IMR-90 (cell line): Measurements from ENCODE around the gene PYGO2. TPM values are rescaled to one million over a fixed set of nuclear protein-coding genes. Genes with fewer than 3 reads are reported as not detected.

Source experiments
- ATAC-seq: fragments of 200-7000 bp; cut with Tn5 transposase; 2 replicates; pipeline ENCODE4 v1.9.1; 2020; ENCODE audit warnings: low read depth, mild to moderate bottlenecking, moderate library complexity
- BruUV-seq: library from RNA; stranded (reverse); fragments of 400-500 nt; replicated peaks from 2 replicates; lab custom pipeline; 2021; lab: Mats Ljungman, UMichigan
- CTCF ChIA-PET: fragments of 300-600 bp; formaldehyde crosslinking; extraction: SDS; loops from one replicate; lab custom pipeline; 2021; ENCODE audit warnings: antibody characterized with exemption; lab: Yijun Ruan, JAX
- POLR2A ChIA-PET: fragments of 300-600 bp; sonication (Branson Sonifier 250); formaldehyde crosslinking; loops from one replicate; lab custom pipeline; 2022; ENCODE audit warnings: antibody characterized with exemption; ENCODE audit not compliant: unreplicated experiment; lab: Charles Lee
- DNase-seq: peaks from one replicate; pipeline ENCODE4 v3.0.0; 2013
- H2AFZ ChIP-seq: replicated peaks from 2 replicates; pipeline ENCODE3; 2013; ENCODE audit warnings: low read length, mild to moderate bottlenecking; ENCODE audit not compliant: poor library complexity
- H2AK5ac ChIP-seq: 2 replicates; pipeline ENCODE4 v1.6.1; 2013; ENCODE audit warnings: low read depth, low read length, inconsistent platforms
- H2AK9ac ChIP-seq: replicated peaks from 2 replicates; pipeline ENCODE3; 2013; ENCODE audit warnings: mild to moderate bottlenecking, low read depth, low read length, moderate library complexity; ENCODE audit not compliant: poor library complexity
- H2BK120ac ChIP-seq: 2 replicates; pipeline ENCODE4 v1.6.1; 2013; ENCODE audit warnings: low read depth, low read length, inconsistent platforms
- H2BK15ac ChIP-seq: 3 replicates; pipeline ENCODE4 v1.6.1; 2013; ENCODE audit warnings: low read depth, low read length, inconsistent platforms
- H2BK20ac ChIP-seq: 2 replicates; pipeline ENCODE4 v1.6.1; 2013; ENCODE audit warnings: low read depth, mild to moderate bottlenecking, inconsistent platforms, low read length, moderate library complexity
- H2BK5ac ChIP-seq: 2 replicates; pipeline ENCODE4 v1.6.1; 2013; ENCODE audit warnings: mild to moderate bottlenecking, low read depth, low read length, inconsistent platforms; ENCODE audit not compliant: poor library complexity, severe bottlenecking
- H3K14ac ChIP-seq: replicated peaks from 2 replicates; pipeline ENCODE4 v1.6.1; 2013; ENCODE audit warnings: low read depth, low read length, inconsistent platforms
- H3K18ac ChIP-seq: 2 replicates; pipeline ENCODE4 v1.6.1; 2013; ENCODE audit warnings: low read depth, low read length, control low read depth
- H3K23ac ChIP-seq: 2 replicates; pipeline ENCODE4 v1.6.1; 2013; ENCODE audit warnings: low read depth, low read length, inconsistent platforms
- H3K27ac ChIP-seq: 2 replicates; pipeline ENCODE4 v1.5.1; 2013; ENCODE audit warnings: mild to moderate bottlenecking, control low read depth, low read length; ENCODE audit not compliant: insufficient read depth
- H3K27me3 ChIP-seq: 2 replicates; pipeline ENCODE4 v1.6.1; 2013; ENCODE audit warnings: low read length; ENCODE audit not compliant: control insufficient read depth, insufficient read depth
- H3K36me3 ChIP-seq: 2 replicates; pipeline ENCODE4 v1.6.1; 2013; ENCODE audit warnings: low read length, mixed read lengths; ENCODE audit not compliant: control insufficient read depth, insufficient read depth
- H3K4ac ChIP-seq: 2 replicates; pipeline ENCODE4 v1.6.1; 2013; ENCODE audit warnings: low read depth, low read length, inconsistent platforms
- H3K4me1 ChIP-seq: 2 replicates; pipeline ENCODE4 v1.6.1; 2013; ENCODE audit warnings: low read length, mixed read lengths; ENCODE audit not compliant: control insufficient read depth, insufficient read depth
- H3K4me2 ChIP-seq: 2 replicates; pipeline ENCODE4 v1.6.1; 2013; ENCODE audit warnings: low read depth, mild to moderate bottlenecking, control low read depth, low read length, moderate library complexity
- H3K4me3 ChIP-seq: 2 replicates; pipeline ENCODE4 v1.5.1; 2013; ENCODE audit warnings: low read depth, mild to moderate bottlenecking, control low read depth, low read length, moderate library complexity; ENCODE audit not compliant: insufficient read depth
- H3K56ac ChIP-seq: 2 replicates; pipeline ENCODE4 v1.6.1; 2013; ENCODE audit warnings: low read length, inconsistent platforms; ENCODE audit not compliant: insufficient read depth; ENCODE audit errors: extremely low read depth
- H3K79me1 ChIP-seq, 2 experiments: 2 replicates each; pipeline ENCODE4 v1.6.1; 2013; ENCODE audit warnings: low read length in 2 of 2, inconsistent platforms in 1 of 2, low read depth in 1 of 2
- H3K9ac ChIP-seq: 2 replicates; pipeline ENCODE4 v1.6.1; 2013; ENCODE audit warnings: low read depth, low read length, control low read depth
- H3K9me1 ChIP-seq: 2 replicates; pipeline ENCODE4 v1.6.1; 2013; ENCODE audit warnings: low read length, inconsistent platforms; ENCODE audit not compliant: insufficient read depth
- H3K9me3 ChIP-seq: 2 replicates; pipeline ENCODE4 v1.6.1; 2013; ENCODE audit warnings: low read length; ENCODE audit not compliant: control insufficient read depth, insufficient read depth
- H4K20me1 ChIP-seq: 2 replicates; pipeline ENCODE4 v1.6.1; 2013; ENCODE audit warnings: low read length, inconsistent platforms; ENCODE audit not compliant: insufficient read depth
- H4K5ac ChIP-seq: 2 replicates; pipeline ENCODE4 v1.6.1; 2013; ENCODE audit warnings: mild to moderate bottlenecking, low read depth, low read length, control low read depth
- H4K8ac ChIP-seq, 2 experiments: 2 replicates each; pipeline ENCODE4 v1.6.1; 2013; ENCODE audit warnings: low read depth in 2 of 2, low read length in 2 of 2, control low read depth in 1 of 2, inconsistent platforms in 1 of 2
- H4K91ac ChIP-seq: 2 replicates; pipeline ENCODE4 v1.6.1; 2013; ENCODE audit warnings: low read depth, low read length, inconsistent platforms; ENCODE audit not compliant: insufficient read depth
- CEBPB ChIP-seq: IDR thresholded peaks from 2 replicates; pipeline ENCODE4 v1.6.1; 2012; ENCODE audit warnings: low read depth, low read length, improper control_type of control experiment
- CHD1 ChIP-seq: IDR thresholded peaks from 2 replicates; pipeline ENCODE4 v1.6.1; 2012; ENCODE audit warnings: low read depth, low read length, improper control_type of control experiment
- FOS ChIP-seq: fragments of 150-350 bp; IDR thresholded peaks from 2 replicates; pipeline ENCODE4 v1.6.1; 2016; ENCODE audit warnings: low read depth, low read length
- MAFK ChIP-seq: IDR thresholded peaks from 2 replicates; pipeline ENCODE4 v1.6.1; 2012; ENCODE audit warnings: low read depth, low read length, improper control_type of control experiment
- MXI1 ChIP-seq: IDR thresholded peaks from 2 replicates; pipeline ENCODE4 v1.6.1; 2012; ENCODE audit warnings: low read depth, mild to moderate bottlenecking, low read length, moderate library complexity, borderline replicate concordance
- RCOR1 ChIP-seq: IDR thresholded peaks from 2 replicates; pipeline ENCODE4 v1.6.1; 2012; ENCODE audit warnings: mild to moderate bottlenecking, low read length, improper control_type of control experiment; ENCODE audit not compliant: insufficient replicate concordance
- WGBS, 2 experiments: methylation state at CpG; one replicate each; pipeline versions ENCODE4 v1.1.5 to v1.1.7; 2013; ENCODE audit warnings: missing lambda C conversion rate in 2 of 2; ENCODE audit not compliant: insufficient read length in 1 of 2; ENCODE audit errors: extremely low coverage in 2 of 2; 5-methylcytosine and 5-hydroxymethylcytosine counted together
- dilution Hi-C: fragments of 300-500 bp; cut with HindIII; formaldehyde crosslinking; loops from one replicate; pipeline ENCODE4 v1.14.3; 2018; ENCODE audit warnings: low sequenced_read_pairs; ENCODE audit not compliant: unreplicated experiment
- in situ Hi-C: fragments of 300-500 bp; cut with MboI; formaldehyde crosslinking; loops from 3 replicates; pipeline ENCODE4 v1.14.3; 2019; ENCODE audit warnings: low sequenced_read_pairs, inconsistent platforms, mixed read lengths
- intact Hi-C: fragments of 100-400 bp; cut with micrococcal nuclease; formaldehyde crosslinking; loops from 2 replicates; pipeline ENCODE4 v1.10.0; 2022
- polyA plus RNA-seq, 3 experiments: library from polyadenylated mRNA; depleted of rRNA; stranded (reverse); fragments of >200 nt; gene quantifications; 2 replicates each; pipeline ENCODE4 v1.2.3, GENCODE V29; 2012; ENCODE audit warnings: low replicate concordance in 1 of 3
- total RNA-seq: library from RNA; depleted of rRNA; stranded (reverse); fragments of >200 nt; gene quantifications from 2 replicates; pipeline ENCODE4 v1.2.3, GENCODE V29; 2012

Gene PYGO2
- total and polyA plus RNA-seq, 2 of the 4 experiments (the other 2 are of a cell fraction): 5.4 to 14.8 TPM

- TF ChIP-seq RCOR1 (no peak), MAFK (no peak), MXI1 (no peak), CHD1 (no peak)
Observed at GRCh38 chr1:155007251-155007828, 45.8 kb upstream of the PYGO2 start (continued).

GRCh38 chr1:155006601-155007101 is 45.1 kb upstream of the PYGO2 start:
- H2BK120ac ChIP-seq: no peak overlapping the region
- CTCF ChIA-PET: interaction anchor here (1.1 kb wide), 1 partner anchor 11 kb away, joined by 4 read pairs; no protein-coding TSS in a partner anchor
- H2AK5ac ChIP-seq: no peak overlapping the region; the same call in 1 of the 2 replicates

More at GRCh38 chr1:155006601-155007101, 45.1 kb upstream of the PYGO2 start:
- peaks cover 13% of the 10 kb centered on the region for H3K4me1 ChIP-seq
- no peak overlapping the region for H3K4me2 ChIP-seq
- dilution Hi-C loops: no loop called here
- peaks cover 9% of the 10 kb centered on the region; the same call in 1 of the 2 replicates for H4K20me1 ChIP-seq
- DNase-seq (no peak), ATAC-seq (no peak)
- H3K23ac ChIP-seq: no peak overlapping the region
- H3K18ac ChIP-seq: no peak overlapping the region
- H3K79me1 ChIP-seq: peaks cover 14 to 60% of the 10 kb centered on the region in 2 experiments
- no peak overlapping the region for H3K14ac ChIP-seq
- no peak overlapping the region for H4K91ac ChIP-seq
- H2BK20ac ChIP-seq: no peak overlapping the region
- no peaks in the 10 kb centered on the region for H3K27me3 ChIP-seq
- H3K4me3 ChIP-seq: no peak overlapping the region
- no peak overlapping the region for H2BK15ac ChIP-seq
- no peak overlapping the region for H3K4ac ChIP-seq
- no peak overlapping the region for H2AK9ac ChIP-seq
- WGBS, 2 experiments: 67% methylated on average over 2 of the region's 2 CpGs; no CpG with 5 or more reads in 1 of the 2 experiments
- in situ Hi-C loops: no loop called here
- no peaks in the 10 kb centered on the region for H3K9me3 ChIP-seq
- intact Hi-C loops: no loop called here
- H4K5ac ChIP-seq: no peak overlapping the region
- BruUV-seq: no TSS peak
- TF ChIP-seq CEBPB (no peak), MXI1 (no peak), FOS (no peak), RCOR1 (no peak)
- POLR2A ChIA-PET: interaction anchor here (0.6 kb wide), 1 partner anchor 10 kb away, joined by 14 read pairs; no protein-coding TSS in a partner anchor
- H4K8ac ChIP-seq: no peak overlapping the region
- no peak overlapping the region for H2BK5ac ChIP-seq
- H3K9ac ChIP-seq: no peak overlapping the region
- H2AFZ ChIP-seq: no peak overlapping the region
- no peak overlapping the region for H3K56ac ChIP-seq
- no peak overlapping the region for H3K27ac ChIP-seq
- H3K36me3 ChIP-seq: peaks cover 2% of the 10 kb centered on the region
- H3K9me1 ChIP-seq: peaks cover 12% of the 10 kb centered on the region
